Fibroblast of lung (primary cell): ENCODE measurements around the gene HYAL4. TPM values are rescaled to one million over a fixed set of nuclear protein-coding genes. Genes with fewer than 3 reads are reported as not detected.

Source experiments
- DNase-seq, 2 donors: peaks; one replicate each; pipeline versions ENCODE4 v3.0.0 to v3.0.0-alpha.2; 2010; ENCODE audit warnings: low read depth in 2 of 2
- H2AFZ ChIP-seq: 2 replicates; pipeline ENCODE4 v1.5.1; 2012; ENCODE audit warnings: low read length, control low read depth, inconsistent platforms
- H3K27ac ChIP-seq: 2 replicates; pipeline ENCODE4 v1.5.1; 2011; ENCODE audit warnings: low read length, control low read depth; ENCODE audit not compliant: insufficient read depth
- H3K27me3 ChIP-seq: 2 replicates; pipeline ENCODE4 v1.5.1; 2011; ENCODE audit warnings: mild to moderate bottlenecking, low read length; ENCODE audit not compliant: control insufficient read depth, insufficient read depth
- H3K36me3 ChIP-seq: 2 replicates; pipeline ENCODE4 v1.5.1; 2011; ENCODE audit warnings: low read length; ENCODE audit not compliant: control insufficient read depth, insufficient read depth
- H3K4me1 ChIP-seq: 2 replicates; pipeline ENCODE4 v1.5.1; 2011; ENCODE audit warnings: low read length; ENCODE audit not compliant: control insufficient read depth, insufficient read depth; ENCODE audit errors: extremely low read depth
- H3K4me2 ChIP-seq: 2 replicates; pipeline ENCODE4 v1.5.1; 2011; ENCODE audit warnings: low read length, control low read depth; ENCODE audit not compliant: insufficient read depth; ENCODE audit errors: extremely low read depth
- H3K4me3 ChIP-seq, 4 experiments: fragments of 200-600 bp in 1 of 4; sonication (generic) in 1 of 4; replicated peaks in 1 of 4; 2 replicates each; pipeline ENCODE4 v1.5.1; 2011 to 2016; ENCODE audit warnings: low read length in 4 of 4, low read depth in 3 of 4, mild to moderate bottlenecking in 3 of 4, control low read depth in 2 of 4, inconsistent platforms in 1 of 4, mixed read lengths in 1 of 4; ENCODE audit not compliant: insufficient read depth in 1 of 4; ENCODE audit errors: control extremely low read depth in 1 of 4
- H3K79me2 ChIP-seq: 2 replicates; pipeline ENCODE4 v1.5.1; 2012; ENCODE audit warnings: mild to moderate bottlenecking, low read length, inconsistent platforms; ENCODE audit not compliant: control insufficient read depth, insufficient read depth
- H3K9ac ChIP-seq: 2 replicates; pipeline ENCODE4 v1.5.1; 2011; ENCODE audit warnings: mild to moderate bottlenecking, low read length, control low read depth; ENCODE audit not compliant: insufficient read depth
- H3K9me3 ChIP-seq: 2 replicates; pipeline ENCODE4 v1.5.1; 2012; ENCODE audit warnings: low read depth, low read length; ENCODE audit not compliant: control insufficient read depth, insufficient read depth
- H4K20me1 ChIP-seq: 2 replicates; pipeline ENCODE4 v1.5.1; 2011; ENCODE audit warnings: low read length; ENCODE audit not compliant: control insufficient read depth, insufficient read depth; ENCODE audit errors: extremely low read depth
- CTCF ChIP-seq, 2 donors: IDR thresholded peaks in 1 of 2; conservative IDR thresholded peaks in 1 of 2; 1 replicate in 1 of 2; 2 replicates in 1 of 2; pipeline ENCODE4 v1.5.1; 2011 to 2012; ENCODE audit warnings: low read length in 2 of 2, control low read depth in 1 of 2, inconsistent platforms in 1 of 2, low read depth in 1 of 2, mild to moderate bottlenecking in 1 of 2
- EZH2 ChIP-seq: IDR thresholded peaks from 2 replicates; pipeline ENCODE4 v1.5.1; 2012; ENCODE audit warnings: low read length, control low read depth, mild to moderate bottlenecking; ENCODE audit errors: missing control alignments
- polyA plus RNA-seq, 2 donors: library from polyadenylated mRNA; depleted of rRNA in 1 of 2; stranded (reverse) in 1 of 2; unstranded in 1 of 2; fragments of >200 nt; gene quantifications; 2 replicates each; pipeline ENCODE4 v1.2.1, GENCODE V29; 2011 to 2012; ENCODE audit warnings: missing spikeins in 1 of 2
- total RNA-seq: library from RNA; depleted of rRNA; stranded (reverse); fragments of >200 nt; gene quantifications from 2 replicates; pipeline ENCODE4 v1.2.1, GENCODE V29; 2014

Gene HYAL4
- total and polyA plus RNA-seq, 2 donors (not counting 1 experiment from before 2014, with no cell fraction given) = not detected

GRCh38 chr7:123805287-123805686 is 39.7 kb upstream of the HYAL4 start:
- TF ChIP-seq CTCF (conservative IDR thresholded peaks at IDR 0.05 in 1 of 2, IDR thresholded peaks at IDR 0.05 in 1 of 2; ENCODE audit: low read depth in 1 of 2, low read length in 2 of 2) = no peak
- TF ChIP-seq EZH2 = no peak
- Histone ChIP-seq H3K27ac (no peak overlapping the region), H3K4me1 (no peaks in the 10 kb centered on the region), H3K36me3 (no peaks in the 10 kb centered on the region), H3K9me3 (no peaks in the 10 kb centered on the region), H3K9ac (no peak overlapping the region), H3K79me2 (no peaks in the 10 kb centered on the region), H3K4me2 (no peak overlapping the region), H3K4me3 (no peak overlapping the region), H2AFZ (no peak overlapping the region), H3K27me3 (no peaks in the 10 kb centered on the region), H4K20me1 (no peaks in the 10 kb centered on the region)
- no peak for DNase-seq

GRCh38 chr7:123809471-123809870 is 35.5 kb upstream of the HYAL4 start:
- Histone ChIP-seq H3K27ac (no peak overlapping the region), H3K4me2 (no peak overlapping the region), H4K20me1 (no peaks in the 10 kb centered on the region), H3K4me3 (no peak overlapping the region), H3K36me3 (no peaks in the 10 kb centered on the region), H2AFZ (no peak overlapping the region), H3K9ac (no peak overlapping the region), H3K79me2 (no peaks in the 10 kb centered on the region), H3K4me1 (no peaks in the 10 kb centered on the region), H3K9me3 (no peaks in the 10 kb centered on the region), H3K27me3 (no peaks in the 10 kb centered on the region)
- TF ChIP-seq CTCF (conservative IDR thresholded peaks at IDR 0.05 in 1 of 2, IDR thresholded peaks at IDR 0.05 in 1 of 2; ENCODE audit: low read depth in 1 of 2, low read length in 2 of 2) (no peak), EZH2 (no peak)
- DNase-seq = no peak

- Histone ChIP-seq H2AFZ (no peak overlapping the region), H3K9me3 (no peaks in the 10 kb centered on the region), H3K4me3 (no peak overlapping the region), H3K36me3 (no peaks in the 10 kb centered on the region), H3K4me1 (no peaks in the 10 kb centered on the region), H3K4me2 (no peak overlapping the region), H3K27me3 (no peaks in the 10 kb centered on the region), H3K79me2 (no peaks in the 10 kb centered on the region), H4K20me1 (no peaks in the 10 kb centered on the region), H3K27ac (no peak overlapping the region), H3K9ac (no peak overlapping the region)
- TF ChIP-seq EZH2 (no peak), CTCF (conservative IDR thresholded peaks at IDR 0.05 in 1 of 2, IDR thresholded peaks at IDR 0.05 in 1 of 2; ENCODE audit: low read depth in 1 of 2, low read length in 2 of 2) (no peak)
- DNase-seq = peak; percentile 3 to 39
These were observed 33.9 kb upstream of the HYAL4 start for GRCh38 chr7:123811056-123811455.
